Uterus (tissue), 4 donors: ENCODE measurements around the gene RAD23A. TPM values are rescaled to one million over a fixed set of nuclear protein-coding genes. Genes with fewer than 3 reads are reported as not detected.
"Not testable (repeated sequence)": the region's sequence is repeated elsewhere in the genome, so short reads cannot be mapped to it uniquely, and the experiment has no call there.

ENCODE experiments used
- DNase-seq, 2 donors: peaks; one replicate each; pipeline ENCODE4 v3.0.0-alpha.2; 2019 to 2020
- H3K27ac ChIP-seq, 2 donors: fragments of 200-600 bp; sonication (generic); 1 replicate in 1 of 2; 2 replicates in 1 of 2; pipeline ENCODE4 v1.5.1; 2016 to 2018
- H3K27me3 ChIP-seq, 2 donors: fragments of 200-600 bp; sonication (generic); one replicate each; pipeline ENCODE4 v1.5.1; 2018 to 2019; ENCODE audit warnings: control low read depth in 1 of 2
- H3K36me3 ChIP-seq, 2 donors: fragments of 200-600 bp; sonication (generic); one replicate each; pipeline ENCODE4 v1.5.1; 2019; ENCODE audit warnings: control low read depth in 1 of 2
- H3K4me1 ChIP-seq, 2 donors: fragments of 200-600 bp; sonication (generic); one replicate each; pipeline ENCODE4 v1.5.1; 2018 to 2019; ENCODE audit warnings: control low read depth in 1 of 2
- H3K4me3 ChIP-seq, 2 donors: fragments of 200-600 bp; sonication (generic); 1 replicate in 1 of 2; 2 replicates in 1 of 2; pipeline ENCODE4 v1.5.1; 2018 to 2019; ENCODE audit warnings: mild to moderate bottlenecking in 1 of 2
- H3K9me3 ChIP-seq, 2 donors: fragments of 200-600 bp; sonication (generic); one replicate each; pipeline ENCODE4 v1.5.1; 2019; ENCODE audit warnings: control low read depth in 1 of 2
- POLR2A ChIP-seq, 2 donors: fragments of 450-650 bp; IDR thresholded peaks; one replicate each; pipeline ENCODE4 v1.6.1; 2016; ENCODE audit warnings: antibody characterized with exemption in 2 of 2, mild to moderate bottlenecking in 1 of 2, moderate library complexity in 1 of 2
- intact Hi-C: fragments of 100-400 bp; cut with DNase I; formaldehyde crosslinking; loops from one replicate; pipeline ENCODE4 v1.15.1; 2023; ENCODE audit warnings: low total_unique reads
- total RNA-seq, 4 donors: library from RNA; depleted of rRNA in 3 of 4; stranded (reverse); fragments of >200 nt in 3 of 4; gene quantifications; one replicate each; pipeline versions ENCODE4 v1.1.0 to v1.2.4, GENCODE V29; 2014 to 2023
- TF ChIP-seq, protein P1 (sequence below), 4 experiments: fragments of 200-600 bp in 2 of 4; fragments of 450-650 bp in 2 of 4; sonication (generic) in 2 of 4; IDR thresholded peaks; one replicate each; pipeline ENCODE4 v1.5.1; 2016 to 2019; ENCODE audit warnings: antibody characterized with exemption in 4 of 4, mild to moderate bottlenecking in 2 of 4, moderate library complexity in 1 of 4
- donor health status: DM: yes; HTN: yes; CAD: no.

The RAD23A gene
- total RNA-seq, 4 donors from 2014 or later, result 13.3 to 105 (median 64.4) TPM

GRCh38 chr19:12947702-12948611 is 2.3 kb downstream of the RAD23A start:
- H3K4me3 ChIP-seq, result no peak overlapping the region
- no peaks in the 10 kb centered on the region for H3K27me3 ChIP-seq
- TF ChIP-seq POLR2A (IDR thresholded peaks at IDR 0.05), result no peak
- TF ChIP-seq, protein P1, sequence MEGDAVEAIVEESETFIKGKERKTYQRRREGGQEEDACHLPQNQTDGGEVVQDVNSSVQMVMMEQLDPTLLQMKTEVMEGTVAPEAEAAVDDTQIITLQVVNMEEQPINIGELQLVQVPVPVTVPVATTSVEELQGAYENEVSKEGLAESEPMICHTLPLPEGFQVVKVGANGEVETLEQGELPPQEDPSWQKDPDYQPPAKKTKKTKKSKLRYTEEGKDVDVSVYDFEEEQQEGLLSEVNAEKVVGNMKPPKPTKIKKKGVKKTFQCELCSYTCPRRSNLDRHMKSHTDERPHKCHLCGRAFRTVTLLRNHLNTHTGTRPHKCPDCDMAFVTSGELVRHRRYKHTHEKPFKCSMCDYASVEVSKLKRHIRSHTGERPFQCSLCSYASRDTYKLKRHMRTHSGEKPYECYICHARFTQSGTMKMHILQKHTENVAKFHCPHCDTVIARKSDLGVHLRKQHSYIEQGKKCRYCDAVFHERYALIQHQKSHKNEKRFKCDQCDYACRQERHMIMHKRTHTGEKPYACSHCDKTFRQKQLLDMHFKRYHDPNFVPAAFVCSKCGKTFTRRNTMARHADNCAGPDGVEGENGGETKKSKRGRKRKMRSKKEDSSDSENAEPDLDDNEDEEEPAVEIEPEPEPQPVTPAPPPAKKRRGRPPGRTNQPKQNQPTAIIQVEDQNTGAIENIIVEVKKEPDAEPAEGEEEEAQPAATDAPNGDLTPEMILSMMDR (IDR thresholded peaks at IDR 0.05), result no peak
- H3K4me1 ChIP-seq, result no peaks in the 10 kb centered on the region
- no peak overlapping the region for H3K27ac ChIP-seq
- H3K36me3 ChIP-seq, result no peaks in the 10 kb centered on the region
- intact Hi-C loops, result no loop called here
- no peak for DNase-seq
- H3K9me3 ChIP-seq, result no peaks in the 10 kb centered on the region

DNA sequence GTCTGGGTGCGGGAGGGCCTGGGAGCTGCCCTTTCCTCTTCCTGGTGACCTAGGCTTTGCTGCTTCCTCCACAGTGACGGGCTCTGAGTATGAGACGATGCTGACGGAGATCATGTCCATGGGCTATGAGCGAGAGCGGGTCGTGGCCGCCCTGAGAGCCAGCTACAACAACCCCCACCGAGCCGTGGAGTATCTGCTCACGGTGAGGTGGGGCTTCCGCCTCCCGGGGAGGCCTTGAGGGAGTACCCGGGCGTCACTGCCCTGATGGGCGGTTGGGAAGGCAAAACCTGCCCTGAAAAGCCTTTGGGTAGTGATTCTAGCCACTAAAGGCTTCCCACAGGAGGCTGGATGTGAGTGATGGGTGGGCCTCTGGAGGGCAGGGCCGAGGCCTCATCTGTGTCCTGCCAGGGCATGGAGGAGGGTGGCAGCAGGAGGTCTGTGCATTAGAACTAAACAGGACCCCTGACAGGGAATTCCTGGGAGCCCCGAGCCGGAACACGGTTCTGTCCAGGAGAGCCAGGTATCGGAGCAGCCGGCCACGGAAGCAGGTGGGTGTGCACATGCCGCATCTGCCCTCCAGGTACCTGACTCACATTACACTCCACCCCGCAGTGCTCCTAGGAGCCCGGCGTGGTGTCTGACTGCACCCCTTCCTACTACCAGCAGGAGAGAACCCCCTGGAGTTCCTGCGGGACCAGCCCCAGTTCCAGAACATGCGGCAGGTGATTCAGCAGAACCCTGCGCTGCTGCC is 3.1 kb downstream of the RAD23A start:
- TF ChIP-seq, protein P1 (IDR thresholded peaks at IDR 0.05), result no peak
- no peak for TF ChIP-seq POLR2A (IDR thresholded peaks at IDR 0.05)
- DNase-seq, result no peak
- Histone ChIP-seq H3K36me3 (no peaks in the 10 kb centered on the region), H3K4me3 (no peak overlapping the region), H3K27me3 (no peaks in the 10 kb centered on the region), H3K27ac (no peak overlapping the region), H3K9me3 (no peaks in the 10 kb centered on the region), H3K4me1 (no peaks in the 10 kb centered on the region)
- intact Hi-C loops, result no loop called here

DNA sequence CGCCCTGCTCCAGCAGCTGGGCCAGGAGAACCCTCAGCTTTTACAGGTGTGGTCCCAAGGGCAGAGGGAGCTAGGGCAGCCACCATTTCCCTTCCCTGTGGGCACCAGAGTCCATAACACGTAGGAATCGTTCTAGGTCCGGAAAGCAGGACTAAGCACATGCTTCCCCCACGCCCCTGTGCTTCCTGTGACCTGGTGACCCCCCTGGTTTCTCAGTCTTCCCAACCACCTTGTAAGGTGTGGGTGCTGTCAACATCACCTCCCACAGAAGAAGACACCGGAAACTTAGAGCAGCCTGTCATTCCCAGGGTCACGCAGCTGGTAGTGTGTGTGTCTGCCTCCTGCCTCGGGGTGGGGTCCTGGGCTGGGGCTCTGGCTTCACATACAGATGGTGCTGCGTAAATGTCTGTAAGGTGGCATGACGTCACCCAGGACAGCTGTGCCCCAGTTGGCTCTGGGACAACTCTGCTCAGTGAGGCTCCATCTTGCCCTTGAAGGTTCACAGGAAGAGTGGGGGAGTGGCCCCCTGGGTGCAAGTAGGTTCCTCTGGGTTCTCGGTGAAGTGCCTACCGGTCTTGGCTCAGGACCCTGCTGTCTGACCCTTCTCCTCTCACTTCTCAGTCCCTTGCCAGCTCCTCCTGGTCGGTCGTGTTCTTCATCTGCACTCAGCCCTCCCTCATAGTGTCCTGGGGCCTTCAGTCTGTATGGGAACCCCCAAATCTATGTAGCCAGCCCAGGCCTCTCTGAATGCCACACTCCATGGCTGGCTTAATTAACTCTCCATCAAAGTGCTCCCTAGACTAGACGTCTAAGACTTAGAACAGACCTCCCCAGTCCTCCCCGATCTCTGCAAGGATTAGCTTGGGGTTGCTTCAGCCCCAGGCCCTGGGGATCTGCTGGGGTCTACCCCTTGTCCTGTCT is 4.0 kb downstream of the RAD23A start:
- Histone ChIP-seq H3K27ac (no peak overlapping the region), H3K27me3 (no peaks in the 10 kb centered on the region), H3K4me3 (no peak overlapping the region), H3K9me3 (no peaks in the 10 kb centered on the region), H3K4me1 (no peaks in the 10 kb centered on the region), H3K36me3 (no peaks in the 10 kb centered on the region)
- intact Hi-C loops, result no loop called here
- no peak for DNase-seq
- TF ChIP-seq, protein P1 (IDR thresholded peaks at IDR 0.05), result no peak
- TF ChIP-seq POLR2A (IDR thresholded peaks at IDR 0.05), result no peak

GRCh38 chr19:12952050-12952449 is 6.4 kb downstream of the RAD23A start:
- H3K36me3 ChIP-seq, intact Hi-C loops, H3K4me1 ChIP-seq: not testable (repeated sequence)

DNA sequence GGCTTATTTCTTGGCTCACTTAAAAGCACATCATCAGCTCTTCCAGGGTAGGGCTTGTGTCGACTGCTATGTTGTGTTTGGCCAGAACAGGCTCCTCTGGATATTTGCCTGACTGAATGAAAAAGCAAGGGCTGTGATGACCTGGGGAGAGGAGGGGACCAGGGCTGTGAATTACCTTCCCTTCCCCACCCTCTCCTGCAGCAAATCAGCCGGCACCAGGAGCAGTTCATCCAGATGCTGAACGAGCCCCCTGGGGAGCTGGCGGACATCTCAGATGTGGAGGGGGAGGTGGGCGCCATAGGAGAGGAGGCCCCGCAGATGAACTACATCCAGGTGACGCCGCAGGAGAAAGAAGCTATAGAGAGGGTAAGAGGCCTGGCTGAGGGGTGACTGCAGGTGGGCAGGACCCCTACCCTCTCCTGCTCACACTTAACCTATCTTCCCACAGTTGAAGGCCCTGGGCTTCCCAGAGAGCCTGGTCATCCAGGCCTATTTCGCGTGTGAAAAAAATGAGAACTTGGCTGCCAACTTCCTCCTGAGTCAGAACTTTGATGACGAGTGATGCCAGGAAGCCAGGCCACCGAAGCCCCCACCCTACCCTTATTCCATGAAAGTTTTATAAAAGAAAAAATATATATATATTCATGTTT is 7.0 kb downstream of the RAD23A start:
- no peak overlapping the region for H3K4me3 ChIP-seq
- H3K4me1 ChIP-seq, result no peaks in the 10 kb centered on the region
- intact Hi-C loops, result no loop called here
- peak overlapping the region in 1 of 2 donors; percentile 21 for H3K27ac ChIP-seq
- H3K27me3 ChIP-seq, result no peaks in the 10 kb centered on the region
- TF ChIP-seq, protein P1 (IDR thresholded peaks at IDR 0.05), result no peak
- TF ChIP-seq POLR2A (IDR thresholded peaks at IDR 0.05), result no peak
- DNase-seq, result no peak
- no peaks in the 10 kb centered on the region for H3K9me3 ChIP-seq
- no peaks in the 10 kb centered on the region for H3K36me3 ChIP-seq

More at GRCh38 chr19:12952050-12952449, 6.4 kb downstream of the RAD23A start:
- DNase-seq, H3K27me3 ChIP-seq, H3K9me3 ChIP-seq, H3K4me3 ChIP-seq, H3K27ac ChIP-seq: not testable (repeated sequence)
